Chondrocyte (in vitro differentiated cells): Measurements from ENCODE around the gene SRSF11. TPM values are rescaled to one million over a fixed set of nuclear protein-coding genes. Genes with fewer than 3 reads are reported as not detected.
"Not testable (repeated sequence)": the region's sequence is repeated elsewhere in the genome, so short reads cannot be mapped to it uniquely, and the experiment has no call there.

ENCODE experiments used
- DNase-seq: peaks from one replicate; pipeline ENCODE4 v3.0.0; 2021; ENCODE audit warnings: mixed read lengths, low spot score
- H3K27ac Mint-ChIP-seq: one replicate; pipeline ENCODE4 v1.8.0; 2021; ENCODE audit warnings: mild to moderate bottlenecking, moderate library complexity, mixed read lengths; ENCODE audit not compliant: unreplicated experiment
- H3K27me3 Mint-ChIP-seq: 2 replicates; pipeline ENCODE4 v1.8.0; 2021; ENCODE audit warnings: low read depth, mixed read lengths
- H3K36me3 Mint-ChIP-seq: 2 replicates; pipeline ENCODE4 v1.8.0; 2021; ENCODE audit warnings: low read depth, mixed read lengths
- H3K4me1 Mint-ChIP-seq: 2 replicates; pipeline ENCODE4 v1.8.0; 2021; ENCODE audit warnings: low read depth, mild to moderate bottlenecking, mixed read lengths
- H3K4me3 Mint-ChIP-seq: one replicate; pipeline ENCODE4 v1.8.0; 2021; ENCODE audit warnings: mild to moderate bottlenecking, moderate library complexity, mixed read lengths; ENCODE audit not compliant: unreplicated experiment
- H3K9me3 Mint-ChIP-seq: 2 replicates; pipeline ENCODE4 v1.8.0; 2021; ENCODE audit warnings: low read depth, mixed read lengths
- long read RNA-seq: library from polyadenylated mRNA; stranded (forward); transcript quantifications from one replicate; pipeline ENCODE4 v2.0.0, GENCODE V29; 2021
- total RNA-seq: library from RNA; stranded (reverse); gene quantifications from 3 replicates; pipeline ENCODE4 v1.2.1, GENCODE V29; 2021
- TF ChIP-seq, protein P1 (sequence below): fragments of 200-600 bp; sonication (generic); IDR thresholded peaks from 2 replicates; pipeline ENCODE4 v1.5.0; 2021; ENCODE audit warnings: antibody characterized with exemption, mild to moderate bottlenecking, moderate library complexity

The SRSF11 gene, protein sequence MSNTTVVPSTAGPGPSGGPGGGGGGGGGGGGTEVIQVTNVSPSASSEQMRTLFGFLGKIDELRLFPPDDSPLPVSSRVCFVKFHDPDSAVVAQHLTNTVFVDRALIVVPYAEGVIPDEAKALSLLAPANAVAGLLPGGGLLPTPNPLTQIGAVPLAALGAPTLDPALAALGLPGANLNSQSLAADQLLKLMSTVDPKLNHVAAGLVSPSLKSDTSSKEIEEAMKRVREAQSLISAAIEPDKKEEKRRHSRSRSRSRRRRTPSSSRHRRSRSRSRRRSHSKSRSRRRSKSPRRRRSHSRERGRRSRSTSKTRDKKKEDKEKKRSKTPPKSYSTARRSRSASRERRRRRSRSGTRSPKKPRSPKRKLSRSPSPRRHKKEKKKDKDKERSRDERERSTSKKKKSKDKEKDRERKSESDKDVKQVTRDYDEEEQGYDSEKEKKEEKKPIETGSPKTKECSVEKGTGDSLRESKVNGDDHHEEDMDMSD
- 150 to 189 TPM (median 152 TPM) in 3 replicates for total RNA-seq
- long read RNA-seq, full-length matches to known transcripts: 29 of 146 reads
- long read RNA-seq, partial matches to known transcripts: 58 of 146 reads
- long read RNA-seq, other reads (novel, unspliced or antisense): 59 of 146 reads

DNA sequence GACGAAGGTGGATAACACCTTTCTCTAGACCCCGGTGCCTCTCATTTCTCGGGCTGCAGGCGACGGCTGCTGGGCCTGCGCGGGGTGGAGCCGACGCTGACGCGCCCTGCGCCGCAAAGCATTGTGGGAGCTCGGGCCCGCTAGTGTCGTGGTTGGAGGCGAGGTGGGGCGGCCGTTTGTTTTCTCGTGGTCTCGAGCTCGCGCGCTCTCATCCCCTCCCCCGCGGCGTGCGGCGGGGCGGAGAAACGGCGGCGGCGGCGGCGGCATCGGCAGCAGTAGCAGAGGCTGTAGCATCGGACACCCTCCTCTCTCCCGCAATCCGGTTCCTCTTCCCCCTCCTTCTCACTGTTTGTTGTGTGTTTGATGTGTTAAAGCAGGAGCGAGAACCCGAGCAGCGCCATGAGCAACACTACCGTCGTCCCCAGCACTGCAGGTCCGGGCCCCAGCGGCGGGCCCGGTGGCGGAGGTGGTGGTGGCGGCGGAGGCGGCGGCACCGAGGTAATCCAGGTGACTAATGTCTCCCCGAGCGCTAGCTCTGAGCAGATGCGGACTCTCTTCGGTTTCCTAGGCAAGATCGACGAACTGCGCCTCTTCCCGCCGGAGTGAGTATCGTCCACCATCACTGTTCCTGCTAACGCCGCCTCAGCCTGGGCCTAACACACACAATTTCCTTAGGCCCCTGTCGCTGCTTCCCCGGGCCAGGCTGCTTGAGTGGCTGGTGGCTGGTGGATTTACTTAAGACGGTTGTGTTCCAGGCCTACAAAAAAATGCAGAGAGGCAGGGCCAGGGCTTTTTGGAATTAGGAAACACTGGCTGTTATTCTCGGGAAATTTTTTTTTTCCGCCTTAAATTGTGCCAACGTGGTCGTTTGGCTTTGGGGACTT is at the start of gene SRSF11:
SRSF11 (plus strand) TSS at position 143 of the 884 bp plus-strand sequence; CDS start at position 400, 257 bp downstream.
- DNase-seq: peak; percentile 97
- Mint-ChIP-seq H3K4me1 (peaks cover 46% of the 10 kb centered on the region), H3K9me3 (no peaks in the 10 kb centered on the region), H3K27ac (peak within 1 kb of the TSS; percentile 98), H3K4me3 (peak within 1 kb of the TSS; percentile 83), H3K36me3 (peaks cover 14% of the 10 kb centered on the region), H3K27me3 (no peaks in the 10 kb centered on the region)
- TF ChIP-seq, protein P1, sequence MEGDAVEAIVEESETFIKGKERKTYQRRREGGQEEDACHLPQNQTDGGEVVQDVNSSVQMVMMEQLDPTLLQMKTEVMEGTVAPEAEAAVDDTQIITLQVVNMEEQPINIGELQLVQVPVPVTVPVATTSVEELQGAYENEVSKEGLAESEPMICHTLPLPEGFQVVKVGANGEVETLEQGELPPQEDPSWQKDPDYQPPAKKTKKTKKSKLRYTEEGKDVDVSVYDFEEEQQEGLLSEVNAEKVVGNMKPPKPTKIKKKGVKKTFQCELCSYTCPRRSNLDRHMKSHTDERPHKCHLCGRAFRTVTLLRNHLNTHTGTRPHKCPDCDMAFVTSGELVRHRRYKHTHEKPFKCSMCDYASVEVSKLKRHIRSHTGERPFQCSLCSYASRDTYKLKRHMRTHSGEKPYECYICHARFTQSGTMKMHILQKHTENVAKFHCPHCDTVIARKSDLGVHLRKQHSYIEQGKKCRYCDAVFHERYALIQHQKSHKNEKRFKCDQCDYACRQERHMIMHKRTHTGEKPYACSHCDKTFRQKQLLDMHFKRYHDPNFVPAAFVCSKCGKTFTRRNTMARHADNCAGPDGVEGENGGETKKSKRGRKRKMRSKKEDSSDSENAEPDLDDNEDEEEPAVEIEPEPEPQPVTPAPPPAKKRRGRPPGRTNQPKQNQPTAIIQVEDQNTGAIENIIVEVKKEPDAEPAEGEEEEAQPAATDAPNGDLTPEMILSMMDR: peak; percentile 58

DNA sequence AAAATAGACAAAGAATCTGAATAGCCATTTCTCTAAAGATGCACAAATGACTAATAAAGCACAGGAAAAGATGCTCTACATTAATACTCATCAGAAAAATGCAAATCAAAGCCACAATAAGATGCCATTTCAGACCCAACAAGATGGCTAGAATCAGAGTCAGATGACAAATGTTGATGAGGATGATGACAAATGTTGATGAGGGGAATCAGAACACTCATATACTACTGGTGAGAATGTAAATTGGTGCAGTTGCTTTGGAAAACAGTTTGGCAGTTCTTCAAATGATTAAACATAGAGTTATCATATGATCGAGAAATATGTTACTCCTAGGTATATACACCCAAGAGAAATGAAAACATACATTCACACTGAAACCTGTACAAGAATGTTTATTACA is 49.7 kb upstream of the SRSF11 start:
- Mint-ChIP-seq H3K27ac (no peak overlapping the region), H3K4me1 (no peaks in the 10 kb centered on the region), H3K4me3 (no peak overlapping the region), H3K9me3 (no peaks in the 10 kb centered on the region), H3K27me3 (no peaks in the 10 kb centered on the region), H3K36me3 (peaks cover 3% of the 10 kb centered on the region)
- TF ChIP-seq, protein P1: no peak
- DNase-seq: no peak

DNA sequence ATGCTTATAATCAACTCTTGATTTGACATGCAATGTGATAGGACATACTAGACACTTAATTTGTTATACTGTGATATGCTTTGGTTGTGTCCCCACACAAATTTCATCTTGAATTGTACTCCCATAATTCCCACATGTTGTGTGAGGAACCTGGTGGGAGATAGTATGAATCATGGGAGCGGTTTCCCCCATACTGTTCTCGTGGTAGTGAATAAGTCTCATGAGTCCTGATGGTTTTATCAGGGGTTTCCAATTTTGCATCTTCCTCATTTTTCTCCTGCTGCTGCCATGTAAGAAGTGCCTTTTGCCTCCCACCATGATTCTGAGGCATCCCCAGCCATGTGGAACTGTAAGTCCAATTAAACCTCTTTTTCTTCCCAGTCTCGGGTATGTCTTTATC is 36.0 kb upstream of the SRSF11 start:
- not testable (repeated sequence) for H3K9me3 Mint-ChIP-seq, DNase-seq, H3K27me3 Mint-ChIP-seq, H3K27ac Mint-ChIP-seq, H3K4me1 Mint-ChIP-seq, H3K4me3 Mint-ChIP-seq, H3K36me3 Mint-ChIP-seq

DNA sequence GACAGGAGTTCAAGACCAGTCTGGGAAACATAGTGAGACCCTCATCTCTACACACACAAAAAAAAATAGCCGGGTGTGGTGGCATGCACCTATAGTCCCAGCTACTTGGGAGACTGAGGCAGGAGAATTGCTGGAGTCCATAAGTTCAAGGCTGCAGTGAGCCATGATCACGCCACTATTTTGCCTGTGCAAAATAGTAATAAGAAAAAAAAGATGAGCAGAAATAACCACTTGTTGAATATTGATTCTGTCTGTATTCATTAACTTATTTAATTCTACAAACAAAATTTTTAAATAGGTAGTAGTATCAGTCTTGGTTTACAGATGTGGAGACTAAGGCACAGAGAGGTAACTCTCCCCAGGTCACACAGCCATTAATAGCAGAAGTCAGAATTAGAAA is 32.7 kb upstream of the SRSF11 start:
- Mint-ChIP-seq H3K9me3 (peaks cover 2% of the 10 kb centered on the region), H3K4me1 (peaks cover 6% of the 10 kb centered on the region), H3K36me3 (peaks cover 1% of the 10 kb centered on the region), H3K27me3 (no peaks in the 10 kb centered on the region), H3K4me3 (no peak overlapping the region), H3K27ac (no peak overlapping the region)
- no peak for DNase-seq
- TF ChIP-seq, protein P1: no peak

DNA sequence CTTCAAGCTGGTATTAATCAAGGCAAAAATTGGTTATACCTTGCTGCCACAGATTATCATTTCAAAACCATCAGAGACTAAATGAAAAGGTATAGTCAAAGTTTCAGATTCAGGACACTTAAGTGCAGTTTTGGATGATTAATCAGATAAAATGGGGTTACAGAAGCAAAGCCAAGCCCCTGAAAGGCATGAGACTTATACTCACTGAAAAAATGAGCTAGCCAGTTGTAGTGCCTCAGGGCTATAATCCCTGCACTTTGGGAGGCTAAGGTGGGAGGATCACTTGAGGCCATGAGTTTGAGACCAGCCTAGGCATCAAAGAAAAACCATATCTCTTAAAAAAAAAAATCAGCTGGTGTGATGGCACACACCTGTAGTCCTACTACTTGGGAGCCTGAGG is 31.0 kb upstream of the SRSF11 start:
- DNase-seq: no peak
- H3K36me3 Mint-ChIP-seq: peaks cover 1% of the 10 kb centered on the region
- peaks cover 6% of the 10 kb centered on the region for H3K4me1 Mint-ChIP-seq
- no peak overlapping the region for H3K27ac Mint-ChIP-seq
- peaks cover 2% of the 10 kb centered on the region for H3K9me3 Mint-ChIP-seq
- H3K27me3 Mint-ChIP-seq: no peaks in the 10 kb centered on the region
- no peak overlapping the region for H3K4me3 Mint-ChIP-seq
- TF ChIP-seq, protein P1: no peak

DNA sequence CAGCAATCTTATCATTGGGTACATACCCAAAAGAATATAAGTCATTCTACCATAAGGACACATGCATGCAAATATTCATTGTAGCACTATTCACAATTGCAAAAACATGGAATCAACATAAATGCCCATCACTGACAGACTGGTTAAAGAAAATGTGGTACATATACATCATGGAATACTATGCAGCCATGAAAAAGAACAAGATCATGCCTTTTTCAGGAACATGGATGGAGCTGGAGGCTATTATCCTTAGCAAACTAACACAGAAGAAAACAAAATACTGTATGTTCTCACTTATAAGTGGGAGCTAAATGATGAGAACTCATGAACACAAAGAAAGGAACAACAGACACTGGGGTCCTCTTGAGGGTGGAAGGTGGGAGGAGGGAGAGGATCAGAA is 28.7 kb upstream of the SRSF11 start:
- H3K9me3 Mint-ChIP-seq, H3K4me3 Mint-ChIP-seq, H3K27ac Mint-ChIP-seq, H3K36me3 Mint-ChIP-seq, DNase-seq, H3K27me3 Mint-ChIP-seq, H3K4me1 Mint-ChIP-seq: not testable (repeated sequence)
